BE2C (cell line): ENCODE data around the gene ODF2L.

Experiments used
- DNase-seq: peaks from one replicate; pipeline ENCODE4 v3.0.0-alpha.2; 2020
- H3K27me3 ChIP-seq: fragments of 250-450 bp; sonication (Bioruptor Pico); 2 replicates; pipeline ENCODE4 v1.5.1; 2020; ENCODE audit warnings: mild to moderate bottlenecking
- H3K36me3 ChIP-seq: fragments of 250-450 bp; sonication (Bioruptor Pico); 2 replicates; pipeline ENCODE4 v1.5.1; 2020; ENCODE audit warnings: mild to moderate bottlenecking
- H3K4me1 ChIP-seq: fragments of 250-450 bp; sonication (Bioruptor Pico); 2 replicates; pipeline ENCODE4 v1.5.1; 2020
- H3K4me3 ChIP-seq: 2 replicates; pipeline ENCODE4 v1.5.1; 2011; ENCODE audit warnings: low read depth, low read length
- H3K9me3 ChIP-seq: fragments of 250-450 bp; sonication (Bioruptor Pico); 2 replicates; pipeline ENCODE4 v1.5.1; 2020
- CTCF ChIP-seq: IDR thresholded peaks from 2 replicates; pipeline ENCODE4 v1.5.1; 2012; ENCODE audit warnings: mild to moderate bottlenecking, low read depth, low read length

The ODF2L gene

GRCh38 chr1:86435327-86435726, 39.2 kb upstream of the ODF2L start:
- no peaks in the 10 kb centered on the region for H3K9me3 ChIP-seq
- no peak for DNase-seq

GRCh38 chr1:86434059-86434458, 37.9 kb upstream of the ODF2L start:
- H3K9me3 ChIP-seq = no peaks in the 10 kb centered on the region
- no peaks in the 10 kb centered on the region for H3K36me3 ChIP-seq
- H3K4me3 ChIP-seq = no peak overlapping the region
- no peaks in the 10 kb centered on the region for H3K27me3 ChIP-seq
- H3K4me1 ChIP-seq = no peaks in the 10 kb centered on the region
- TF ChIP-seq CTCF = no peak
- DNase-seq = no peak

More at GRCh38 chr1:86435327-86435726, 39.2 kb upstream of the ODF2L start:
- Histone ChIP-seq H3K27me3 (no peaks in the 10 kb centered on the region), H3K36me3 (no peaks in the 10 kb centered on the region), H3K4me3 (no peak overlapping the region), H3K4me1 (no peaks in the 10 kb centered on the region)
- no peak for TF ChIP-seq CTCF

- H3K27me3 ChIP-seq = no peaks in the 10 kb centered on the region
- no peak overlapping the region for H3K4me3 ChIP-seq
- H3K36me3 ChIP-seq = no peaks in the 10 kb centered on the region
- H3K4me1 ChIP-seq = no peaks in the 10 kb centered on the region
- no peaks in the 10 kb centered on the region for H3K9me3 ChIP-seq
- no peak for DNase-seq
- no peak for TF ChIP-seq CTCF
Observed at GRCh38 chr1:86430376-86430775, 34.3 kb upstream of the ODF2L start.

- TF ChIP-seq CTCF = no peak
- no peak overlapping the region for H3K4me3 ChIP-seq
- H3K27me3 ChIP-seq = no peaks in the 10 kb centered on the region
- no peaks in the 10 kb centered on the region for H3K9me3 ChIP-seq
- no peaks in the 10 kb centered on the region for H3K36me3 ChIP-seq
- no peak for DNase-seq
- no peaks in the 10 kb centered on the region for H3K4me1 ChIP-seq
Observed at GRCh38 chr1:86429835-86430234, 33.7 kb upstream of the ODF2L start.

- no peak for DNase-seq
- no peaks in the 10 kb centered on the region for H3K36me3 ChIP-seq
- no peaks in the 10 kb centered on the region for H3K27me3 ChIP-seq
- H3K4me3 ChIP-seq = no peak overlapping the region
- H3K9me3 ChIP-seq = no peaks in the 10 kb centered on the region
- no peaks in the 10 kb centered on the region for H3K4me1 ChIP-seq
- no peak for TF ChIP-seq CTCF
Observed at GRCh38 chr1:86429122-86429725, 33.1 kb upstream of the ODF2L start.

GRCh38 chr1:86423873-86424272, 27.8 kb upstream of the ODF2L start, which contains the start of gene CLCA2:
CLCA2 (plus strand) TSS chr1:86424171; CDS start chr1:86424248, 77 bp downstream.
- no peak within 1 kb of the TSS for H3K4me3 ChIP-seq
- no peaks in the 10 kb centered on the region for H3K36me3 ChIP-seq
- H3K27me3 ChIP-seq = no peaks in the 10 kb centered on the region
- no peaks in the 10 kb centered on the region for H3K4me1 ChIP-seq
- no peak for DNase-seq
- no peaks in the 10 kb centered on the region for H3K9me3 ChIP-seq
- TF ChIP-seq CTCF = no peak
